WTC11 (cell line): Measurements from ENCODE around the gene PTPN3. TPM values are rescaled to one million over a fixed set of nuclear protein-coding genes. Genes with fewer than 3 reads are reported as not detected.
"Not testable (repeated sequence)": the region's sequence is repeated elsewhere in the genome, so short reads cannot be mapped to it uniquely, and the experiment has no call there.

Source experiments
- ATAC-seq: fragments of 200-7000 bp; cut with Tn5 transposase; 2 replicates; pipeline ENCODE4 v1.10.0; 2021; ENCODE audit warnings: mild to moderate bottlenecking, moderate library complexity
- CTCF ChIA-PET: fragments of 300-600 bp; sonication (Branson Sonifier 250); formaldehyde crosslinking; loops from one replicate; lab custom pipeline; 2021; ENCODE audit warnings: antibody characterized with exemption; lab: Charles Lee
- POLR2A ChIA-PET: fragments of 350-600 bp; sonication (Branson Sonifier 250); formaldehyde crosslinking; loops from one replicate; lab custom pipeline; 2021; ENCODE audit warnings: antibody characterized with exemption; lab: Charles Lee
- DNase-seq: peaks from one replicate; pipeline ENCODE4 v3.0.0; 2021; ENCODE audit warnings: low spot score
- H3K27ac Mint-ChIP-seq: 2 replicates; pipeline ENCODE4 v1.8.0; 2021; ENCODE audit warnings: mixed read lengths
- H3K27me3 Mint-ChIP-seq: 2 replicates; pipeline ENCODE4 v1.8.0; 2021; ENCODE audit warnings: low read depth, mild to moderate bottlenecking, moderate library complexity, mixed read lengths
- H3K36me3 Mint-ChIP-seq: 2 replicates; pipeline ENCODE4 v1.8.0; 2021; ENCODE audit warnings: mixed read lengths
- H3K4me1 Mint-ChIP-seq: 2 replicates; pipeline ENCODE4 v1.8.0; 2022; ENCODE audit warnings: mixed read lengths
- H3K4me3 Mint-ChIP-seq: 2 replicates; pipeline ENCODE4 v1.8.0; 2021; ENCODE audit warnings: mild to moderate bottlenecking, moderate library complexity, mixed read lengths
- H3K9me3 Mint-ChIP-seq: 2 replicates; pipeline ENCODE4 v1.8.0; 2021; ENCODE audit warnings: mixed read lengths
- ATF1 ChIP-seq: sonication (generic); formaldehyde crosslinking; IDR thresholded peaks from 2 replicates; pipeline ENCODE4 v1.8.1; 2023; ENCODE audit warnings: mild to moderate bottlenecking, moderate library complexity, missing genetic modification reagents
- ATF2 ChIP-seq: sonication (generic); formaldehyde crosslinking; IDR thresholded peaks from 2 replicates; pipeline ENCODE4 v1.8.1; 2022; ENCODE audit warnings: low read depth, missing genetic modification reagents, borderline replicate concordance
- CBFB ChIP-seq: sonication (generic); formaldehyde crosslinking; IDR thresholded peaks from 2 replicates; pipeline ENCODE4 v1.8.1; 2022; ENCODE audit warnings: mild to moderate bottlenecking, low read depth, missing genetic modification reagents
- CDX4 ChIP-seq: fragments of 250-450 bp; sonication (Bioruptor Pico); IDR thresholded peaks from 2 replicates; pipeline ENCODE4 v1.9.0; 2021; ENCODE audit warnings: moderate library complexity, mild to moderate bottlenecking, inconsistent platforms, borderline replicate concordance
- CTCF ChIP-seq: fragments of 200-600 bp; IDR thresholded peaks from 2 replicates; pipeline ENCODE4 v1.8.0; 2022; ENCODE audit warnings: antibody characterized with exemption
- FOXP1 ChIP-seq: sonication (generic); formaldehyde crosslinking; IDR thresholded peaks from 2 replicates; pipeline ENCODE4 v1.8.0; 2022; ENCODE audit warnings: missing genetic modification reagents, mild to moderate bottlenecking, moderate library complexity, borderline replicate concordance
- GRHL2 ChIP-seq: fragments of 250-450 bp; sonication (Bioruptor Pico); IDR thresholded peaks from 2 replicates; pipeline ENCODE4 v1.8.0; 2022; ENCODE audit warnings: mild to moderate bottlenecking, moderate library complexity; ENCODE audit not compliant: insufficient replicate concordance, severe bottlenecking
- MLX ChIP-seq: sonication (generic); formaldehyde crosslinking; IDR thresholded peaks from 2 replicates; pipeline ENCODE4 v1.8.1; 2023; ENCODE audit warnings: mild to moderate bottlenecking, missing genetic modification reagents, moderate library complexity
- MXD4 ChIP-seq: fragments of 250-450 bp; sonication (Bioruptor Pico); IDR thresholded peaks from 2 replicates; pipeline ENCODE4 v1.8.0; 2021; ENCODE audit warnings: mild to moderate bottlenecking, moderate library complexity, borderline replicate concordance
- NFYB ChIP-seq: sonication (generic); formaldehyde crosslinking; conservative IDR thresholded peaks from 2 replicates; pipeline ENCODE4 v1.8.0; 2022; ENCODE audit warnings: low read depth, missing genetic modification reagents
- OVOL2 ChIP-seq: fragments of 250-450 bp; sonication (Bioruptor Pico); IDR thresholded peaks from 2 replicates; pipeline ENCODE4 v1.9.0; 2021; ENCODE audit warnings: mild to moderate bottlenecking, borderline replicate concordance
- SMAD3 ChIP-seq: sonication (generic); formaldehyde crosslinking; IDR thresholded peaks from 2 replicates; pipeline ENCODE4 v1.8.0; 2022; ENCODE audit warnings: missing genetic modification reagents, mild to moderate bottlenecking, borderline replicate concordance
- SMAD4 ChIP-seq: sonication (generic); formaldehyde crosslinking; IDR thresholded peaks from 2 replicates; pipeline ENCODE4 v1.8.0; 2022; ENCODE audit warnings: mild to moderate bottlenecking, missing genetic modification reagents
- SOX15 ChIP-seq: fragments of 250-450 bp; sonication (Bioruptor Pico); IDR thresholded peaks from 2 replicates; pipeline ENCODE4 v1.9.0; 2021; ENCODE audit warnings: mild to moderate bottlenecking
- ZBTB21 ChIP-seq: sonication (generic); formaldehyde crosslinking; IDR thresholded peaks from 2 replicates; pipeline ENCODE4 v1.8.1; 2023; ENCODE audit warnings: mild to moderate bottlenecking, missing genetic modification reagents, borderline replicate concordance
- ZBTB43 ChIP-seq: sonication (generic); formaldehyde crosslinking; IDR thresholded peaks from 2 replicates; pipeline ENCODE4 v1.8.1; 2023; ENCODE audit warnings: mild to moderate bottlenecking, missing genetic modification reagents
- ZNF232 ChIP-seq: sonication (generic); formaldehyde crosslinking; IDR thresholded peaks from 2 replicates; pipeline ENCODE4 v1.8.0; 2022; ENCODE audit warnings: mild to moderate bottlenecking, missing genetic modification reagents
- total RNA-seq: library from RNA; stranded (reverse); gene quantifications from 3 replicates; pipeline ENCODE4 v1.2.3, GENCODE V29; 2021

Gene PTPN3
- total RNA-seq, 1 experiment from 2014 or later, result 1.7 TPM

- POLR2A ChIA-PET, result no interaction called here
- TF ChIP-seq SMAD4 (CRISPR knock-in tag), result no peak
- TF ChIP-seq ZNF232 (CRISPR knock-in tag), result no peak
- no peak for TF ChIP-seq ZBTB43 (CRISPR knock-in tag)
- no peak for TF ChIP-seq ZBTB21 (CRISPR knock-in tag)
- no peak for TF ChIP-seq SMAD3 (CRISPR knock-in tag)
- no peak for TF ChIP-seq MLX (CRISPR knock-in tag)
- TF ChIP-seq ATF2, result no peak
- no peak for TF ChIP-seq MXD4
- TF ChIP-seq FOXP1, result no peak
- CTCF ChIA-PET, result no interaction called here
- no peaks in the 10 kb centered on the region for H3K4me1 Mint-ChIP-seq
- H3K27me3 Mint-ChIP-seq, result no peaks in the 10 kb centered on the region
- no peaks in the 10 kb centered on the region for H3K36me3 Mint-ChIP-seq
- H3K27ac Mint-ChIP-seq, result no peak overlapping the region
- DNase-seq, result no peak
- ATAC-seq, result no peak
- peaks cover 5% of the 10 kb centered on the region for H3K9me3 Mint-ChIP-seq
- H3K4me3 Mint-ChIP-seq, result no peak overlapping the region
These were observed 36.0 kb upstream of the PTPN3 start for GRCh38 chr9:109534151-109534550.

- H3K4me1 Mint-ChIP-seq, H3K36me3 Mint-ChIP-seq, H3K9me3 Mint-ChIP-seq, H3K27ac Mint-ChIP-seq, H3K4me3 Mint-ChIP-seq, H3K27me3 Mint-ChIP-seq, ATAC-seq, DNase-seq, CTCF ChIA-PET: not testable (repeated sequence)
- POLR2A ChIA-PET, result interaction anchor here (0.7 kb wide), 1 partner anchor 94 kb away, joined by 6 read pairs; no protein-coding TSS in a partner anchor
These were observed 34.5 kb upstream of the PTPN3 start for GRCh38 chr9:109532652-109533051.

- no peak for TF ChIP-seq SOX15
- no peak for TF ChIP-seq ATF1
- no peak for TF ChIP-seq OVOL2
- TF ChIP-seq SMAD4 (CRISPR knock-in tag), result no peak
These were observed 24.0 kb upstream of the PTPN3 start for GRCh38 chr9:109522106-109522505.

GRCh38 chr9:109520475-109521132 is 22.5 kb upstream of the PTPN3 start:
- ATAC-seq (peak; percentile 98), DNase-seq (peak; percentile 77)
- no peak overlapping the region for H3K4me3 Mint-ChIP-seq
- CTCF ChIA-PET, result interaction anchor here (0.8 to 1.4 kb wide), 3 partner anchors 72 to 83 kb away, joined by 3 to 5 read pairs (median 4); no protein-coding TSS in a partner anchor
- TF ChIP-seq CDX4 (CRISPR knock-in tag), result no peak
- TF ChIP-seq GRHL2 (CRISPR knock-in tag), result no peak
- TF ChIP-seq CTCF, result peak; percentile 61
- no peak for TF ChIP-seq CBFB (CRISPR knock-in tag)
- TF ChIP-seq NFYB (CRISPR knock-in tag), result no peak
- no peaks in the 10 kb centered on the region for H3K4me1 Mint-ChIP-seq
- no peak overlapping the region for H3K27ac Mint-ChIP-seq
- POLR2A ChIA-PET, result no interaction called here
- no peaks in the 10 kb centered on the region; the same call in 1 of the 2 replicates for H3K27me3 Mint-ChIP-seq
- no peaks in the 10 kb centered on the region for H3K9me3 Mint-ChIP-seq
- H3K36me3 Mint-ChIP-seq, result no peaks in the 10 kb centered on the region

More at GRCh38 chr9:109522106-109522505, 24.0 kb upstream of the PTPN3 start:
- Mint-ChIP-seq H3K4me3 (no peak overlapping the region), H3K9me3 (no peaks in the 10 kb centered on the region), H3K27me3 (no peaks in the 10 kb centered on the region; the same call in 1 of the 2 replicates), H3K27ac (no peak overlapping the region), H3K4me1 (no peaks in the 10 kb centered on the region), H3K36me3 (no peaks in the 10 kb centered on the region)
- POLR2A ChIA-PET, result no interaction called here
- ATAC-seq, result no peak
- CTCF ChIA-PET, result interaction anchor here (1.0 kb wide), 1 partner anchor 82 kb away, joined by 3 read pairs; no protein-coding TSS in a partner anchor
- no peak for DNase-seq
